HEK293 (cell line): ENCODE data around the gene TCF7L1.

Source experiments
- CTCF ChIP-seq: fragments of 450-650 bp; formaldehyde crosslinking; IDR thresholded peaks from 2 replicates; pipeline ENCODE4 v1.5.1; 2016; ENCODE audit warnings: missing biosample characterization, missing genetic modification characterization
- ELK4 ChIP-seq: IDR thresholded peaks from 2 replicates; pipeline ENCODE4 v1.6.1; 2011; ENCODE audit warnings: mild to moderate bottlenecking, low read depth, low read length, borderline replicate concordance
- REST ChIP-seq: fragments of 450-650 bp; formaldehyde crosslinking; IDR thresholded peaks from 2 replicates; pipeline ENCODE4 v1.5.1; 2016; ENCODE audit warnings: missing biosample characterization, missing genetic modification characterization
- ZBTB49 ChIP-seq: fragments of 450-650 bp; formaldehyde crosslinking; IDR thresholded peaks from 2 replicates; pipeline ENCODE4 v1.5.1; 2016; ENCODE audit warnings: missing biosample characterization, missing genetic modification characterization, low read depth
- ZNF548 ChIP-seq: fragments of 450-650 bp; formaldehyde crosslinking; IDR thresholded peaks from 2 replicates; pipeline ENCODE4 v1.5.1; 2016; ENCODE audit warnings: missing biosample characterization, missing genetic modification characterization
- ZNF768 ChIP-seq: fragments of 450-650 bp; formaldehyde crosslinking; IDR thresholded peaks from 2 replicates; pipeline ENCODE4 v1.5.1; 2018; ENCODE audit warnings: missing biosample characterization, mild to moderate bottlenecking, missing genetic modification characterization

GRCh38 chr2:85156153-85156552 is 23.0 kb downstream of the TCF7L1 start:
- TF ChIP-seq ELK4 (no peak), REST (tag by site-specific recombination) (no peak), ZNF548 (tag by site-specific recombination) (no peak), ZNF768 (no peak), ZBTB49 (no peak), CTCF (tag by site-specific recombination) (no peak)
